Liver (tissue), 3 donors: ENCODE measurements around the gene NYAP1.

Experiments used
- EGR1 ChIP-seq, 2 donors: IDR thresholded peaks; 2 replicates each; pipeline ENCODE4 v1.6.1; 2016 to 2018; ENCODE audit warnings: antibody characterized with exemption in 2 of 2, low read depth in 2 of 2
- JUND ChIP-seq, 2 donors: IDR thresholded peaks; 2 replicates each; pipeline ENCODE4 v1.6.1; 2016; ENCODE audit warnings: antibody characterized with exemption in 2 of 2
- RAD21 ChIP-seq, 2 donors: IDR thresholded peaks; 2 replicates each; pipeline ENCODE4 v1.6.1; 2016; ENCODE audit warnings: antibody characterized with exemption in 2 of 2, mild to moderate bottlenecking in 2 of 2
- REST ChIP-seq: IDR thresholded peaks from 2 replicates; pipeline ENCODE4 v1.6.1; 2016; ENCODE audit warnings: antibody characterized with exemption, mild to moderate bottlenecking
- RXRA ChIP-seq, 2 donors: IDR thresholded peaks; 2 replicates each; pipeline ENCODE4 v1.6.1; 2017 to 2018; ENCODE audit warnings: antibody characterized with exemption in 2 of 2, mild to moderate bottlenecking in 1 of 2
- SP1 ChIP-seq: IDR thresholded peaks from 2 replicates; pipeline ENCODE4 v1.6.1; 2018; ENCODE audit warnings: antibody characterized with exemption, mild to moderate bottlenecking
- TAF1 ChIP-seq: conservative IDR thresholded peaks from 2 replicates; pipeline ENCODE4 v1.6.1; 2016; ENCODE audit warnings: antibody characterized with exemption, mild to moderate bottlenecking
- YY1 ChIP-seq: IDR thresholded peaks from 2 replicates; pipeline ENCODE4 v1.6.1; 2016; ENCODE audit warnings: antibody characterized with exemption, mild to moderate bottlenecking
- ZBTB33 ChIP-seq: IDR thresholded peaks from 2 replicates; pipeline ENCODE4 v1.6.1; 2016; ENCODE audit warnings: antibody characterized with exemption
- TF ChIP-seq, protein P1 (sequence below): fragments of 150-350 bp; IDR thresholded peaks from 2 replicates; pipeline ENCODE4 v1.5.1; 2017; ENCODE audit warnings: improper control_type of control experiment, low read depth, low read length; ENCODE audit not compliant: missing input control
- TF ChIP-seq, protein P2 (sequence below): IDR thresholded peaks from 2 replicates; pipeline ENCODE4 v1.6.1; 2016; ENCODE audit warnings: antibody characterized with exemption
- donor health status: healthy.
- donor health status: healthy.

DNA sequence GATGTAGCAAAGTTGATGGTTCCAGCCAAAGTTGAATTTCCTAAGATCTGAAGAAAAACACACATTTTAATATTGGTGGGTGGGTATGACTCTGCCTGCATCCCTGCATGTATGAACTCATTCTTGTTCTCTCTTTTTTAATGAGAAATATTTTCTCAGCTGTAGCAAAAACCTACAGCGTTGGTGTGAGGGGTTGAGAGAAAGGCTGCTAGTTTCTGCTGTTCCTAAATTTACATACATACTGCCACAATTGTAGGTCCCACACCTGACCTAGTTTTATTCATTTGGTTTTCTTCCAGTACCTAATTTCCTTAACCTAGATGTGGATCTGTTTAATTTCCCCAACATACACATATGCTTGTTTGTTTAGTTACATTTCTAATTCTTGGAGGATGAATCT is 59.9 kb downstream of the NYAP1 start:
- TF ChIP-seq, protein P1, sequence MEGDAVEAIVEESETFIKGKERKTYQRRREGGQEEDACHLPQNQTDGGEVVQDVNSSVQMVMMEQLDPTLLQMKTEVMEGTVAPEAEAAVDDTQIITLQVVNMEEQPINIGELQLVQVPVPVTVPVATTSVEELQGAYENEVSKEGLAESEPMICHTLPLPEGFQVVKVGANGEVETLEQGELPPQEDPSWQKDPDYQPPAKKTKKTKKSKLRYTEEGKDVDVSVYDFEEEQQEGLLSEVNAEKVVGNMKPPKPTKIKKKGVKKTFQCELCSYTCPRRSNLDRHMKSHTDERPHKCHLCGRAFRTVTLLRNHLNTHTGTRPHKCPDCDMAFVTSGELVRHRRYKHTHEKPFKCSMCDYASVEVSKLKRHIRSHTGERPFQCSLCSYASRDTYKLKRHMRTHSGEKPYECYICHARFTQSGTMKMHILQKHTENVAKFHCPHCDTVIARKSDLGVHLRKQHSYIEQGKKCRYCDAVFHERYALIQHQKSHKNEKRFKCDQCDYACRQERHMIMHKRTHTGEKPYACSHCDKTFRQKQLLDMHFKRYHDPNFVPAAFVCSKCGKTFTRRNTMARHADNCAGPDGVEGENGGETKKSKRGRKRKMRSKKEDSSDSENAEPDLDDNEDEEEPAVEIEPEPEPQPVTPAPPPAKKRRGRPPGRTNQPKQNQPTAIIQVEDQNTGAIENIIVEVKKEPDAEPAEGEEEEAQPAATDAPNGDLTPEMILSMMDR: no peak
- TF ChIP-seq EGR1 (IDR thresholded peaks at IDR 0.05; ENCODE audit: low read depth in 2 of 2) (no peak), SP1 (no peak), TAF1 (no peak), YY1 (no peak), ZBTB33 (no peak), RXRA (IDR thresholded peaks at IDR 0.05) (no peak), JUND (IDR thresholded peaks at IDR 0.05) (no peak), REST (no peak), RAD21 (IDR thresholded peaks at IDR 0.05) (no peak)
- TF ChIP-seq, protein P2, sequence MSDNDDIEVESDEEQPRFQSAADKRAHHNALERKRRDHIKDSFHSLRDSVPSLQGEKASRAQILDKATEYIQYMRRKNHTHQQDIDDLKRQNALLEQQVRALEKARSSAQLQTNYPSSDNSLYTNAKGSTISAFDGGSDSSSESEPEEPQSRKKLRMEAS: no peak
